Osteocyte (in vitro differentiated cells): ENCODE data around the gene CUBN. TPM values are rescaled to one million over a fixed set of nuclear protein-coding genes. Genes with fewer than 3 reads are reported as not detected.

Source experiments
- DNase-seq: peaks from one replicate; pipeline ENCODE4 v3.0.0; 2021; ENCODE audit warnings: mixed read lengths; ENCODE audit not compliant: unreplicated experiment; ENCODE audit errors: extremely low spot score
- H3K27ac Mint-ChIP-seq: one replicate; pipeline ENCODE4 v1.8.0; 2021; ENCODE audit warnings: mild to moderate bottlenecking, mixed read lengths; ENCODE audit not compliant: unreplicated experiment
- H3K27me3 Mint-ChIP-seq: one replicate; pipeline ENCODE4 v1.8.0; 2021; ENCODE audit warnings: mixed read lengths; ENCODE audit not compliant: unreplicated experiment
- H3K36me3 Mint-ChIP-seq: one replicate; pipeline ENCODE4 v1.8.0; 2021; ENCODE audit warnings: mixed read lengths; ENCODE audit not compliant: unreplicated experiment
- H3K4me1 Mint-ChIP-seq: one replicate; pipeline ENCODE4 v1.8.0; 2021; ENCODE audit warnings: mixed read lengths; ENCODE audit not compliant: unreplicated experiment
- H3K4me3 Mint-ChIP-seq: one replicate; pipeline ENCODE4 v1.8.0; 2021; ENCODE audit warnings: mild to moderate bottlenecking, moderate library complexity, mixed read lengths; ENCODE audit not compliant: unreplicated experiment
- H3K9me3 Mint-ChIP-seq: one replicate; pipeline ENCODE4 v1.8.0; 2021; ENCODE audit warnings: mixed read lengths; ENCODE audit not compliant: unreplicated experiment
- CTCF ChIP-seq: fragments of 200-600 bp; sonication (generic); IDR thresholded peaks from 2 replicates; pipeline ENCODE4 v1.5.0; 2021; ENCODE audit warnings: antibody characterized with exemption, mild to moderate bottlenecking, moderate library complexity
- total RNA-seq: library from RNA; stranded (reverse); gene quantifications from 2 replicates; pipeline ENCODE4 v1.2.1, GENCODE V29; 2021

Gene CUBN
- total RNA-seq, 1 donor from 2014 or later: 1.4 TPM

GRCh38 chr10:16941067-16941466 is 188.5 kb downstream of the CUBN start:
- H3K36me3 Mint-ChIP-seq: no peaks in the 10 kb centered on the region
- H3K27ac Mint-ChIP-seq: no peak overlapping the region

GRCh38 chr10:16938952-16939351 is 190.7 kb downstream of the CUBN start:
- Mint-ChIP-seq H3K36me3 (no peaks in the 10 kb centered on the region), H3K4me1 (peaks cover 13% of the 10 kb centered on the region), H3K4me3 (no peak overlapping the region), H3K27me3 (no peaks in the 10 kb centered on the region), H3K27ac (no peak overlapping the region), H3K9me3 (no peaks in the 10 kb centered on the region)
- no peak for DNase-seq
- TF ChIP-seq CTCF: no peak

More at GRCh38 chr10:16941067-16941466, 188.5 kb downstream of the CUBN start:
- no peaks in the 10 kb centered on the region for H3K9me3 Mint-ChIP-seq
- no peak for DNase-seq
- peaks cover 28% of the 10 kb centered on the region for H3K4me1 Mint-ChIP-seq
- H3K4me3 Mint-ChIP-seq: no peak overlapping the region
- H3K27me3 Mint-ChIP-seq: no peaks in the 10 kb centered on the region
- TF ChIP-seq CTCF: no peak

GRCh38 chr10:16934461-16934860 is 195.2 kb downstream of the CUBN start:
- no peak for DNase-seq
- peaks cover 4% of the 10 kb centered on the region for H3K4me1 Mint-ChIP-seq
- H3K27ac Mint-ChIP-seq: no peak overlapping the region
- no peaks in the 10 kb centered on the region for H3K27me3 Mint-ChIP-seq
- no peak overlapping the region for H3K4me3 Mint-ChIP-seq
- TF ChIP-seq CTCF: no peak
- no peaks in the 10 kb centered on the region for H3K36me3 Mint-ChIP-seq
- H3K9me3 Mint-ChIP-seq: no peaks in the 10 kb centered on the region

- Mint-ChIP-seq H3K4me3 (no peak overlapping the region), H3K36me3 (no peaks in the 10 kb centered on the region), H3K4me1 (peaks cover 4% of the 10 kb centered on the region), H3K27me3 (no peaks in the 10 kb centered on the region), H3K9me3 (no peaks in the 10 kb centered on the region), H3K27ac (no peak overlapping the region)
- no peak for DNase-seq
- no peak for TF ChIP-seq CTCF
These were observed 195.8 kb downstream of the CUBN start for GRCh38 chr10:16933783-16934182.

GRCh38 chr10:16931930-16932329 is 197.7 kb downstream of the CUBN start:
- Mint-ChIP-seq H3K9me3 (no peaks in the 10 kb centered on the region), H3K27ac (no peak overlapping the region), H3K27me3 (no peaks in the 10 kb centered on the region), H3K4me3 (no peak overlapping the region), H3K4me1 (peaks cover 4% of the 10 kb centered on the region), H3K36me3 (no peaks in the 10 kb centered on the region)
- DNase-seq: no peak
- TF ChIP-seq CTCF: no peak
